Uterus (tissue), 2 donors: ENCODE results near the gene IRF5.

Experiments
- POLR2A ChIP-seq, 2 donors: fragments of 450-650 bp; IDR thresholded peaks; one replicate each; pipeline ENCODE4 v1.6.1; 2016; ENCODE audit warnings: antibody characterized with exemption in 2 of 2, mild to moderate bottlenecking in 1 of 2, moderate library complexity in 1 of 2
- TF ChIP-seq, protein P1 (sequence below), 4 experiments: fragments of 200-600 bp in 2 of 4; fragments of 450-650 bp in 2 of 4; sonication (generic) in 2 of 4; IDR thresholded peaks; one replicate each; pipeline ENCODE4 v1.5.1; 2016 to 2019; ENCODE audit warnings: antibody characterized with exemption in 4 of 4, mild to moderate bottlenecking in 2 of 4, moderate library complexity in 1 of 4

DNA sequence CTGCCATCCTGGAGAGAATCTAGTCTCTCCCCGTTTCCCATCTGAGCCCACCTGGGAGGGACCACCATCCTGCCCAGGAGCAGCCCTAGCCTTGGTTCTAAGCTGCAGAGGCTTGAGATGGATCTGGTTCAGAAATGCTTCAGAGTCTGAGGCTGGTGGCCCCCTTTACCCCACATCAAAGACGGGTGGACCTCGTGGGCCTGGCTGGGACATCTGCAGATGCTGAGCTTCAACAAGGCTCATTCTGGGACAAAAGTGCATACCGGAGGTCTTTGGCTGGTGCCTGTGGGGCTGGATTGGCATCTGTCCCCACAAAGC is 4.9 kb upstream of the IRF5 start:
- TF ChIP-seq, protein P1, sequence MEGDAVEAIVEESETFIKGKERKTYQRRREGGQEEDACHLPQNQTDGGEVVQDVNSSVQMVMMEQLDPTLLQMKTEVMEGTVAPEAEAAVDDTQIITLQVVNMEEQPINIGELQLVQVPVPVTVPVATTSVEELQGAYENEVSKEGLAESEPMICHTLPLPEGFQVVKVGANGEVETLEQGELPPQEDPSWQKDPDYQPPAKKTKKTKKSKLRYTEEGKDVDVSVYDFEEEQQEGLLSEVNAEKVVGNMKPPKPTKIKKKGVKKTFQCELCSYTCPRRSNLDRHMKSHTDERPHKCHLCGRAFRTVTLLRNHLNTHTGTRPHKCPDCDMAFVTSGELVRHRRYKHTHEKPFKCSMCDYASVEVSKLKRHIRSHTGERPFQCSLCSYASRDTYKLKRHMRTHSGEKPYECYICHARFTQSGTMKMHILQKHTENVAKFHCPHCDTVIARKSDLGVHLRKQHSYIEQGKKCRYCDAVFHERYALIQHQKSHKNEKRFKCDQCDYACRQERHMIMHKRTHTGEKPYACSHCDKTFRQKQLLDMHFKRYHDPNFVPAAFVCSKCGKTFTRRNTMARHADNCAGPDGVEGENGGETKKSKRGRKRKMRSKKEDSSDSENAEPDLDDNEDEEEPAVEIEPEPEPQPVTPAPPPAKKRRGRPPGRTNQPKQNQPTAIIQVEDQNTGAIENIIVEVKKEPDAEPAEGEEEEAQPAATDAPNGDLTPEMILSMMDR (IDR thresholded peaks at IDR 0.05): no peak
- no peak for TF ChIP-seq POLR2A (IDR thresholded peaks at IDR 0.05)
